ENCODE measurements around the gene INPP5E.

INPP5E gene

GRCh38 chr9:136447173-136447778 is 7.6 kb upstream of the INPP5E start:
- in situ Hi-C loops (cut with MboI; ENCODE audit: low sequenced_read_pairs, unreplicated experiment), result no loop called here
- DNase-seq (ENCODE audit: low spot score), result no peak
- TF ChIP-seq, protein P1, sequence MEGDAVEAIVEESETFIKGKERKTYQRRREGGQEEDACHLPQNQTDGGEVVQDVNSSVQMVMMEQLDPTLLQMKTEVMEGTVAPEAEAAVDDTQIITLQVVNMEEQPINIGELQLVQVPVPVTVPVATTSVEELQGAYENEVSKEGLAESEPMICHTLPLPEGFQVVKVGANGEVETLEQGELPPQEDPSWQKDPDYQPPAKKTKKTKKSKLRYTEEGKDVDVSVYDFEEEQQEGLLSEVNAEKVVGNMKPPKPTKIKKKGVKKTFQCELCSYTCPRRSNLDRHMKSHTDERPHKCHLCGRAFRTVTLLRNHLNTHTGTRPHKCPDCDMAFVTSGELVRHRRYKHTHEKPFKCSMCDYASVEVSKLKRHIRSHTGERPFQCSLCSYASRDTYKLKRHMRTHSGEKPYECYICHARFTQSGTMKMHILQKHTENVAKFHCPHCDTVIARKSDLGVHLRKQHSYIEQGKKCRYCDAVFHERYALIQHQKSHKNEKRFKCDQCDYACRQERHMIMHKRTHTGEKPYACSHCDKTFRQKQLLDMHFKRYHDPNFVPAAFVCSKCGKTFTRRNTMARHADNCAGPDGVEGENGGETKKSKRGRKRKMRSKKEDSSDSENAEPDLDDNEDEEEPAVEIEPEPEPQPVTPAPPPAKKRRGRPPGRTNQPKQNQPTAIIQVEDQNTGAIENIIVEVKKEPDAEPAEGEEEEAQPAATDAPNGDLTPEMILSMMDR (IDR thresholded peaks at IDR 0.05; ENCODE audit: borderline replicate concordance, control extremely low read depth, extremely low read depth, insufficient read depth, missing control alignments), result no peak

GRCh38 chr9:136445799-136446198 is 6.2 kb upstream of the INPP5E start:
- TF ChIP-seq, protein P1 (IDR thresholded peaks at IDR 0.05; ENCODE audit: borderline replicate concordance, control extremely low read depth, extremely low read depth, insufficient read depth, missing control alignments), result no peak
- in situ Hi-C loops (cut with MboI; ENCODE audit: low sequenced_read_pairs, unreplicated experiment), result no loop called here
- DNase-seq (ENCODE audit: low spot score), result no peak

GRCh38 chr9:136444102-136444501 is 4.5 kb upstream of the INPP5E start:
- in situ Hi-C loops (cut with MboI; ENCODE audit: low sequenced_read_pairs, unreplicated experiment), result no loop called here
- no peak for DNase-seq (ENCODE audit: low spot score)
- TF ChIP-seq, protein P1 (IDR thresholded peaks at IDR 0.05; ENCODE audit: borderline replicate concordance, control extremely low read depth, extremely low read depth, insufficient read depth, missing control alignments), result no peak

GRCh38 chr9:136443687-136444086 is 4.0 kb upstream of the INPP5E start:
- TF ChIP-seq, protein P1 (IDR thresholded peaks at IDR 0.05; ENCODE audit: borderline replicate concordance, control extremely low read depth, extremely low read depth, insufficient read depth, missing control alignments), result no peak
- DNase-seq (ENCODE audit: low spot score), result no peak
- in situ Hi-C loops (cut with MboI; ENCODE audit: low sequenced_read_pairs, unreplicated experiment), result no loop called here

DNA sequence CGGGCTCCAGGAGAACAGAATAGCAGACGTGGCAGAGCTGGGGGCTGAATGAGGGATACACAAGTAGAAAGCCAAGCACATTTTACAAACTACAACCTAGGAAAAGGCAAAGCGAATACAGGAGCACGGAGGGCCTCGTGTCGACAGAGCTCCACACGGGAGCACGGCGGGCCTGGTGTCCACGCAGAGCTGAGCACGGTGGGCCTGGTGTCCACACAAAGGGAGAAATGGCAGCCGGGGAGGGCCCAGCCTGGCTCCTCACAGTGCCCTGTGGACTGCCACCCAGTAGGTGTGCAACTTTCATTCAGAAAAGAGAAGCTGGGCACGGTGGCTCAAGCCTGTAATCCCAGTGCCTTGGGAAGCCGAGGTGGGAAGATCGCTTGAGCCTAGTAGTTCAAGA is 3.4 kb upstream of the INPP5E start:
- TF ChIP-seq, protein P1 (IDR thresholded peaks at IDR 0.05; ENCODE audit: borderline replicate concordance, control extremely low read depth, extremely low read depth, insufficient read depth, missing control alignments), result no peak
- no peak for DNase-seq (ENCODE audit: low spot score)
- in situ Hi-C loops (cut with MboI; ENCODE audit: low sequenced_read_pairs, unreplicated experiment), result no loop called here

DNA sequence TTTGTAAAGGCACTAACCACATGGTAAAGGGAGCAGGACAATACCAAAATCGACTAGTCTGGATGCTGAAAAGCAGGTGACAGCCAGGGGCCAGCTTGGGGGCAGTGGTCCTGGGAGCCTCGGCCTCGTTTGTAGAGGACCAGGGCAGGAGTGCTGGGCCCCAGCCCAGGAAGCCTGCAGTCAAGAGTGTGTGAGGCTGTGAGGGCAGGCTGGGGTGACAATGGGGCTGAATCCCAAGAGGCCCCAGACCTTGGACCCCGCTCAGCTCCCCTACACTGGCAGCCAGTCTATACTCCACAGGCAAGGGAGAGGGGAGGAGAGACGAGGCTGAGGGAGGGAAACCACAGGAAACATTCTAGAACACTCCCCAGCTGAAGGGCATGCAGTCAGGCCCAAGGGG is 2.6 kb upstream of the INPP5E start:
- TF ChIP-seq, protein P1 (IDR thresholded peaks at IDR 0.05; ENCODE audit: borderline replicate concordance, control extremely low read depth, extremely low read depth, insufficient read depth, missing control alignments), result no peak
- in situ Hi-C loops (cut with MboI; ENCODE audit: low sequenced_read_pairs, unreplicated experiment), result no loop called here
- DNase-seq (ENCODE audit: low spot score), result no peak
